ENCODE results near the gene CDH24.

DNA sequence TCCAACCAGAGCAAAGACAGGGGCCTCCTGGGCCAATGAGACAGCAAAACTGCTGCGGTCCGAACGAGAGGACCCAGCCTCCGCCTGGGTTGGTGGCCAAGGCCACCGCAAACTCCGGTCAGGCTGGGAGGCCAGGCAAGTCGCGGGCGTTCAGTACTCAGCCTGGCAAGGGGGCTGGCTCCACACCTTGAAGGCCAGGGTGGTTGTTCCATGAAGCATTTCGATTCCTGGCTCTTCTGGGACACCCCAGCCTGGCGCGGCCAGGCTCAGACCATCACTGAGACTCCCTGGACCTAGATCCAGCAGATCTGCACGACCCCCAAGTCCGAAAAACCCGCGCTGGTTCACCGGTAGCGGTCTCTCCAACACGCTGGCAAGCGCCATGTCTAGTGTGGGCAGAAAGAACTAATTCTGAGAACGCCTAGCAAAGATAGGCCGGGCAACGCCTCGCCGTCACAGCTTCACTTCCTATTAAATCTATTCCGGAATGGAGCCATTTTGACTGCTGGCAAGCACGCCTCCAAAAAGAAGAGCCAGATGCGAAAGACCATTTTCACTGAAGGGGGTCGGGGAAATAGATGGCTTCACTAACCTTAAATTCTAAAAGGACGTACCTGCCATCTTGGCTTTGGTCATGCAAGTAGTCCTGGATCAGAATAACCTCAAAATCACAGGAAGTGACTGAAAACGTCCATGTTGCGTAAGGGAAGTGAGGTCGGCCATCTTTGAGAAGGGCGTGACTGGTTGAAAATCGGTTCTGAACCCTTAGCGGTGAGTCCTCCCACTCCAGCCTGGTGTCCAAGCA is 22.6 kb downstream of the CDH24 start, which contains the start of gene PSMB5:
- TF ChIP-seq HDAC6 (IDR thresholded peaks at IDR 0.05; ENCODE audit: unreplicated experiment), result no peak
- TF ChIP-seq MTA3 (IDR thresholded peaks at IDR 0.05; ENCODE audit: borderline replicate concordance, low read length), result no peak
- TF ChIP-seq PAX8 (IDR thresholded peaks at IDR 0.05), result no peak
- no peak for TF ChIP-seq SREBF2 (IDR thresholded peaks at IDR 0.05; ENCODE audit: low read length)
- no peak for TF ChIP-seq EP300 (IDR thresholded peaks at IDR 0.05; ENCODE audit: borderline replicate concordance in 1 of 2, control insufficient read depth in 1 of 2, low read depth in 2 of 2, low read length in 2 of 2)
- TF ChIP-seq POLR2A (IDR thresholded peaks at IDR 0.05; ENCODE audit: low read depth, low read length), result peak; percentile 91
- no peak for TF ChIP-seq ZNF217 (IDR thresholded peaks at IDR 0.05)
- TF ChIP-seq, protein P1, sequence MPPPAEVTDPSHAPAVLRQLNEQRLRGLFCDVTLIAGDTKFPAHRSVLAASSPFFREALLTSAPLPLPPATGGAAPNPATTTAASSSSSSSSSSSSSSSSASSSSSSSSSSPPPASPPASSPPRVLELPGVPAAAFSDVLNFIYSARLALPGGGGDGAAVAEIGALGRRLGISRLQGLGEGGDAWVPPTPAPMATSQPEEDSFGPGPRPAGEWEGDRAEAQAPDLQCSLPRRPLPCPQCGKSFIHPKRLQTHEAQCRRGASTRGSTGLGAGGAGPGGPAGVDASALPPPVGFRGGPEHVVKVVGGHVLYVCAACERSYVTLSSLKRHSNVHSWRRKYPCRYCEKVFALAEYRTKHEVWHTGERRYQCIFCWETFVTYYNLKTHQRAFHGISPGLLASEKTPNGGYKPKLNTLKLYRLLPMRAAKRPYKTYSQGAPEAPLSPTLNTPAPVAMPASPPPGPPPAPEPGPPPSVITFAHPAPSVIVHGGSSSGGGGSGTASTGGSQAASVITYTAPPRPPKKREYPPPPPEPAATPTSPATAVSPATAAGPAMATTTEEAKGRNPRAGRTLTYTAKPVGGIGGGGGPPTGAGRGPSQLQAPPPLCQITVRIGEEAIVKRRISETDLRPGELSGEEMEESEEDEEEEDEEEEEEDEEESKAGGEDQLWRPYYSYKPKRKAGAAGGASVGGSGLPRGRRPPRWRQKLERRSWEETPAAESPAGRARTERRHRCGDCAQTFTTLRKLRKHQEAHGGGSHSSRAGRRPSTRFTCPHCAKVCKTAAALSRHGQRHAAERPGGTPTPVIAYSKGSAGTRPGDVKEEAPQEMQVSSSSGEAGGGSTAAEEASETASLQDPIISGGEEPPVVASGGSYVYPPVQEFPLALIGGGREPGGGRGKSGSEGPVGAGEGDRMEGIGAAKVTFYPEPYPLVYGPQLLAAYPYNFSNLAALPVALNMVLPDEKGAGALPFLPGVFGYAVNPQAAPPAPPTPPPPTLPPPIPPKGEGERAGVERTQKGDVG (CRISPR knock-in tag; IDR thresholded peaks at IDR 0.05), result no peak
